C4-2B (cell line): Measurements from ENCODE around the gene R3HDM2.

Experiments used
- CTCF ChIP-seq: fragments of 450-650 bp; conservative IDR thresholded peaks from 2 replicates; pipeline ENCODE4 v1.5.1; 2017; ENCODE audit warnings: mild to moderate bottlenecking
- ZFX ChIP-seq: fragments of 450-650 bp; IDR thresholded peaks from 2 replicates; pipeline ENCODE4 v1.6.1; 2017

- TF ChIP-seq CTCF (no peak), ZFX (no peak)
Measured at GRCh38 chr12:57386187-57386720, 44.6 kb downstream of the R3HDM2 start.
